HL-60 (cell line): ENCODE measurements around the gene CELA2B.
"Not testable (repeated sequence)": the region's sequence is repeated elsewhere in the genome, so short reads cannot be mapped to it uniquely, and the experiment has no call there.

Source experiments
- DNase-seq, 2 experiments: peaks; one replicate each; pipeline ENCODE4 v3.0.0-alpha.2; 2010 to 2020; ENCODE audit warnings: low read depth in 1 of 2, low spot score in 1 of 2
- H3K27ac ChIP-seq: fragments of 250-450 bp; sonication (Bioruptor Pico); replicated peaks from 2 replicates; pipeline ENCODE4 v1.5.1; 2020; ENCODE audit warnings: mild to moderate bottlenecking, moderate library complexity
- H3K27me3 ChIP-seq: fragments of 250-450 bp; sonication (Bioruptor Pico); 2 replicates; pipeline ENCODE4 v1.5.1; 2021; ENCODE audit warnings: mild to moderate bottlenecking, moderate library complexity; ENCODE audit not compliant: insufficient read depth, poor library complexity, severe bottlenecking
- H3K4me3 ChIP-seq: replicated peaks from 2 replicates; pipeline ENCODE4 v1.5.1; 2011; ENCODE audit warnings: mild to moderate bottlenecking, control low read depth, low read length; ENCODE audit not compliant: insufficient read depth
- GABPA ChIP-seq: IDR thresholded peaks from 2 replicates; pipeline ENCODE4 v1.6.1; 2012; ENCODE audit warnings: low read depth
- POLR2AphosphoS5 ChIP-seq: IDR thresholded peaks from 2 replicates; pipeline ENCODE4 v1.6.1; 2012; ENCODE audit warnings: low read depth
- SPI1 ChIP-seq: IDR thresholded peaks from 2 replicates; pipeline ENCODE4 v1.6.1; 2012; ENCODE audit warnings: low read depth, mild to moderate bottlenecking, borderline replicate concordance
- TF ChIP-seq, protein P1 (sequence below): IDR thresholded peaks from 2 replicates; pipeline ENCODE4 v1.6.1; 2012; ENCODE audit warnings: low read depth; ENCODE audit not compliant: insufficient replicate concordance
- TF ChIP-seq, protein P2 (sequence below): IDR thresholded peaks from one replicate; pipeline ENCODE4 v1.5.1; 2011; ENCODE audit warnings: low read length, control low read depth, inconsistent platforms; ENCODE audit not compliant: insufficient read depth

Gene CELA2B

DNA sequence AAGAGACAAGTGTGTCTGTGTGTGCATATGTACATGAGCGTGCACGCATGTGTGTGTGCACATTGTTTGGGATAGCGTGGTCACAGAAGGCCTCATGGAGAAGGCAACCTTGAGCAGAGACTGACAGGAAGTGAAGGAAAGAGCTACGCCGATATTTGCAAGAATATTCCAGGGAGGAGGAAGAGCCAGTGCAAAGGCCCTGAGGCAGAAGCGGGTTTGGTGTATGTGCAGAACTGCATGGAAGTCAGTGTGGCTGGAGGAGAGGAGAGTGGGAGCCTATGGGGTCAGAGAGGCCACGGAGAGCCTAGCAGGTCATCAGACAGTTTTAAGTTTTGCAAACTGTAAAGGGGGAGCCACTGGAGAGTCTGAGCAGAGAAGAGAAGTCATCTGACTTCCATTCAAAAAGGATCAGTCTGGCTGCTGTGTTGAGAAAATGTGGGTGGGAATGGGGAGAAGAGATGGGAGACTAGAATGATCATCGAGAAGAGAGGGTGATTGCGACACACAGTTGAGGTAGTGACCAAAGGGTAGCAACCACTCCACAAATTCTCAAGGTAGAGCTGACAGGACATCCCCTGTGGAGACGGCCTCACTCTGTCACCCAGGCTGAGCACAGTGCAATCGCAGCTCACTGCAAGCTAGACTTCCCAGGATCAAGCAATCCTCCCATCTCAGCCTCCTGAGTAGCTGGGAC, 3.9 kb downstream of the CELA2B start:
- DNase-seq: no peak
- H3K4me3 ChIP-seq: no peak overlapping the region
- TF ChIP-seq POLR2AphosphoS5 (no peak), GABPA (no peak), SPI1 (no peak)
- TF ChIP-seq, protein P1, sequence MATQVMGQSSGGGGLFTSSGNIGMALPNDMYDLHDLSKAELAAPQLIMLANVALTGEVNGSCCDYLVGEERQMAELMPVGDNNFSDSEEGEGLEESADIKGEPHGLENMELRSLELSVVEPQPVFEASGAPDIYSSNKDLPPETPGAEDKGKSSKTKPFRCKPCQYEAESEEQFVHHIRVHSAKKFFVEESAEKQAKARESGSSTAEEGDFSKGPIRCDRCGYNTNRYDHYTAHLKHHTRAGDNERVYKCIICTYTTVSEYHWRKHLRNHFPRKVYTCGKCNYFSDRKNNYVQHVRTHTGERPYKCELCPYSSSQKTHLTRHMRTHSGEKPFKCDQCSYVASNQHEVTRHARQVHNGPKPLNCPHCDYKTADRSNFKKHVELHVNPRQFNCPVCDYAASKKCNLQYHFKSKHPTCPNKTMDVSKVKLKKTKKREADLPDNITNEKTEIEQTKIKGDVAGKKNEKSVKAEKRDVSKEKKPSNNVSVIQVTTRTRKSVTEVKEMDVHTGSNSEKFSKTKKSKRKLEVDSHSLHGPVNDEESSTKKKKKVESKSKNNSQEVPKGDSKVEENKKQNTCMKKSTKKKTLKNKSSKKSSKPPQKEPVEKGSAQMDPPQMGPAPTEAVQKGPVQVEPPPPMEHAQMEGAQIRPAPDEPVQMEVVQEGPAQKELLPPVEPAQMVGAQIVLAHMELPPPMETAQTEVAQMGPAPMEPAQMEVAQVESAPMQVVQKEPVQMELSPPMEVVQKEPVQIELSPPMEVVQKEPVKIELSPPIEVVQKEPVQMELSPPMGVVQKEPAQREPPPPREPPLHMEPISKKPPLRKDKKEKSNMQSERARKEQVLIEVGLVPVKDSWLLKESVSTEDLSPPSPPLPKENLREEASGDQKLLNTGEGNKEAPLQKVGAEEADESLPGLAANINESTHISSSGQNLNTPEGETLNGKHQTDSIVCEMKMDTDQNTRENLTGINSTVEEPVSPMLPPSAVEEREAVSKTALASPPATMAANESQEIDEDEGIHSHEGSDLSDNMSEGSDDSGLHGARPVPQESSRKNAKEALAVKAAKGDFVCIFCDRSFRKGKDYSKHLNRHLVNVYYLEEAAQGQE: no peak
- TF ChIP-seq, protein P2, sequence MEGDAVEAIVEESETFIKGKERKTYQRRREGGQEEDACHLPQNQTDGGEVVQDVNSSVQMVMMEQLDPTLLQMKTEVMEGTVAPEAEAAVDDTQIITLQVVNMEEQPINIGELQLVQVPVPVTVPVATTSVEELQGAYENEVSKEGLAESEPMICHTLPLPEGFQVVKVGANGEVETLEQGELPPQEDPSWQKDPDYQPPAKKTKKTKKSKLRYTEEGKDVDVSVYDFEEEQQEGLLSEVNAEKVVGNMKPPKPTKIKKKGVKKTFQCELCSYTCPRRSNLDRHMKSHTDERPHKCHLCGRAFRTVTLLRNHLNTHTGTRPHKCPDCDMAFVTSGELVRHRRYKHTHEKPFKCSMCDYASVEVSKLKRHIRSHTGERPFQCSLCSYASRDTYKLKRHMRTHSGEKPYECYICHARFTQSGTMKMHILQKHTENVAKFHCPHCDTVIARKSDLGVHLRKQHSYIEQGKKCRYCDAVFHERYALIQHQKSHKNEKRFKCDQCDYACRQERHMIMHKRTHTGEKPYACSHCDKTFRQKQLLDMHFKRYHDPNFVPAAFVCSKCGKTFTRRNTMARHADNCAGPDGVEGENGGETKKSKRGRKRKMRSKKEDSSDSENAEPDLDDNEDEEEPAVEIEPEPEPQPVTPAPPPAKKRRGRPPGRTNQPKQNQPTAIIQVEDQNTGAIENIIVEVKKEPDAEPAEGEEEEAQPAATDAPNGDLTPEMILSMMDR: no peak

DNA sequence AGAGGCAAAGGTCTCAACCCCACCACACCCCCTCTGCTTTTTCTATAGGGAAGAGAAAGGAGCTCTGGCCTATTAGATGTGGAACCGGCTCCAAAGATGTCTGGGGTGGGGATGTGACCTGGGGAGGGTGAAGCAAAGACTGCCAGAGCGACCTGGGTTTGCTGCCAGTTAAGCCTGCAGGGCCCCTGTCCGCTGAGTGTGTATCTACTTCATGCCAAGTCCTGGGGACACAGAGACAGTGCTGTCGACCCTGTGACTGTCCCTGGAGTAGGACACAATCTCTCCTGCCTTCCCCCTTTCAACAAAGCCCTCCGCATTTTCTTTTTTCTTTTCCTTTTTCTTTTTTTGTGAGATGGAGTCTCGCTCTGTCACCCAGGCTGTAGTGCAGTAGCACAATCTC, 6.6 kb downstream of the CELA2B start:
- not testable (repeated sequence) for H3K4me3 ChIP-seq, H3K27me3 ChIP-seq, H3K27ac ChIP-seq, DNase-seq

More for the DNA sequence above, 3.9 kb downstream of the CELA2B start:
- Histone ChIP-seq H3K27ac (no peak overlapping the region), H3K27me3 (no peaks in the 10 kb centered on the region)

DNA sequence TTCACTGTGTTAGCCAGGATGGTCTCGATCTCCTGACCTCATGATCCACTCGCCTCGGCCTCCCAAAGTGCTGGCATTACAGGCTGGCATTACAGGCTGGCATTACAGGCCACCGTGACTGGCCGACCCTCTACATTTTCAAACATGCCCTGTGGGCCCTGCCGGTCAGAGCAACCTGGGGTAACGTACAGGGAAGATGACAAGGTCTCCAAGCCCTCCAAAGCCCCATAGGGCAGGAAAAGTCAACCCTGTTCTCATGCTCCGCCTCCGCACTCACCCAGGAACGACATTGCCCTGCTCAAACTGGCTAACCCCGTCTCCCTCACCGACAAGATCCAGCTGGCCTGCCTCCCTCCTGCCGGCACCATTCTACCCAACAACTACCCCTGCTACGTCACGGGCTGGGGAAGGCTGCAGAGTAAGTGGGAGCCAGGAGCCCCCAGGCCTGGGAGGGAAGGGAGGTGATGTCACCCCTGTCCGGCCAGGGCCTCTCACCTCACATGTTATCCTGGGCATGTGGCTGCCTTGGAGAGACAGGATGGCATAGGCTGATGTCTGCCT, 7.2 kb downstream of the CELA2B start:
- H3K27me3 ChIP-seq, H3K4me3 ChIP-seq, H3K27ac ChIP-seq, DNase-seq: not testable (repeated sequence)

DNA sequence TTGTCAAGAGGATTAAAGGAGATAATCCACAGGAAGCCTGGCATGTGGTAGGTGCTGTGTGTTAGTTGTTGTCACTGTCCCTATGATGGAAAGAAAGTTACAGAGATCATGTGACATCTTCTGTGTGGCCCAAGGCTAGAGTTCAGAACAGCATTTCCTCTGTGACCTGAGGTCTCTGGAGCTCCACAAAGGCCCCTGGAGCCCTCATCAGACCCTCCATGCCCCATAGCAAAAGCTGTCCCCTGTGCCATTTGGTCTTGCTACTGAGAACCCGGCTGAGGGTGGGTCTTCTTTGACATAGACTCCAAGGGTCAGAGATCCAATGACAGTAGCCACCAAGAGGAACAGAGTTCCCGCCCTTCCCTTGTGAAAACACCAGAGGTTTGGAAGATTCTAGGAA, 8.1 kb downstream of the CELA2B start:
- TF ChIP-seq, protein P1: no peak
- no peak for DNase-seq
- H3K27ac ChIP-seq: no peak overlapping the region
- no peaks in the 10 kb centered on the region for H3K27me3 ChIP-seq
- H3K4me3 ChIP-seq: no peak overlapping the region

DNA sequence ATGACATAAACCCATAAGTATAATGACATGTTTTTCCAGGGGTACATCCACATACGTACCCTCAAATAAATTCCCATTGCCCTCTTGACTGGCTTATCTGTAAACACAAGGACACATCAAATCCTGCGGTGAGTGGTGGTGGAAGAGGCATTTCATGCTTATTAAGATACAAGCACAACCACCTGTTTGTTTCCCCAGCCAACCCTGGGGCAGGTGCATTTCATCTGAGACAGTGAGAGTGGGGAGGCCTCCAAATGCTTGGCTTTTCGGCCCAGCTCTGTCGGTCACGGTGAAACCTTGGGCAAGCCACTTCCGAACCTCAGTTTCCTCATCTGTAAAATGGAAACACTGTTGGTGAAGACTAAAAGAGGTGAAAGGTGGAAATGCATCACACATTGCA, 8.5 kb downstream of the CELA2B start:
- H3K27me3 ChIP-seq, H3K4me3 ChIP-seq, H3K27ac ChIP-seq, DNase-seq: not testable (repeated sequence)

DNA sequence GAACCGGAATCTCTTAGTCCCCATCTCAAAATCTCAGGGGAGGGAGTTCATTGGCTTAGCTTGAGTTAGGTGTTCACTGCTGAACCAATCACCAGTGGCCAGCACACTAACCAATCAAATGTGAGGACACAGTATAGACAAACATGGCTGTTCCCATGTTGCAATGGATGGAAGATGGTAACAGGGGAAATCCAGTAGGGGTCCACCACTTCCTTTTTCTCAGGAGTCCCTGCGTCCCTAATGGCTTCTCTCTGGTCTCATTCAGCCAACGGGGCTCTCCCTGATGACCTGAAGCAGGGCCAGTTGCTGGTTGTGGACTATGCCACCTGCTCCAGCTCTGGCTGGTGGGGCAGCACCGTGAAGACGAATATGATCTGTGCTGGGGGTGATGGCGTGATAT, 9.7 kb downstream of the CELA2B start:
- H3K27ac ChIP-seq: no peak overlapping the region
- no peak for DNase-seq
- TF ChIP-seq SPI1 (no peak), POLR2AphosphoS5 (no peak), GABPA (no peak)
- TF ChIP-seq, protein P1: no peak
- TF ChIP-seq, protein P2: no peak
- no peaks in the 10 kb centered on the region for H3K27me3 ChIP-seq
- H3K4me3 ChIP-seq: no peak overlapping the region
